Cerebellar cortex (tissue), 1 donor: ENCODE data around the gene SMYD3.
A peak's percentile ranks its signal among the peaks of the same experiment; 100 is the strongest.
"Not testable (repeated sequence)": the region's sequence is repeated elsewhere in the genome, so short reads cannot be mapped to it uniquely, and the experiment has no call there.

Source experiments
- DNase-seq: peaks from one replicate; pipeline ENCODE4 v3.0.0-alpha.2; 2015; ENCODE audit warnings: low spot score

The SMYD3 gene

GRCh38 chr1:246416261-246416660 is 90.8 kb downstream of the SMYD3 start:
- DNase-seq: no peak

- no peak for DNase-seq
Observed at GRCh38 chr1:246415028-246415427, 92.1 kb downstream of the SMYD3 start.

- DNase-seq: no peak
Observed at GRCh38 chr1:246413430-246413829, 93.6 kb downstream of the SMYD3 start.

DNA sequence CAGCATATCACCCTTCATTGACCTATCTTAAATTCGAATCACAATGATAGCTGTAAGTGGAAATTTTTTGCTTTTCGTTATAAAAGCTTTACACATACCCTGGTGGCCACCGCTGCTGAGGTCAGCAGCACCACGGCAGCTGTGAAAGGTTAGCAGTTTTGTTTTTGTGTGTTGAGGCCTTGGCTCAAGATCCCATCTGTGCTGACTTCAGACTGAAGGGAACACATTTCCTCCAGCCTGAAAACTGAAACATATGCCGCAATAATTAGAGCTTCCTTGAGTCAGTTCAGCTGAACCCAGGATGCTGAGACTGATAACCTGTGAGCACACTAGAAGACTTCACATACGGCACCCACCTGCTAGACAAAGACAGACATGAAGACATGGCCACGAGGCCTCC is 103.0 kb downstream of the SMYD3 start:
- peak; percentile 84 for DNase-seq

DNA sequence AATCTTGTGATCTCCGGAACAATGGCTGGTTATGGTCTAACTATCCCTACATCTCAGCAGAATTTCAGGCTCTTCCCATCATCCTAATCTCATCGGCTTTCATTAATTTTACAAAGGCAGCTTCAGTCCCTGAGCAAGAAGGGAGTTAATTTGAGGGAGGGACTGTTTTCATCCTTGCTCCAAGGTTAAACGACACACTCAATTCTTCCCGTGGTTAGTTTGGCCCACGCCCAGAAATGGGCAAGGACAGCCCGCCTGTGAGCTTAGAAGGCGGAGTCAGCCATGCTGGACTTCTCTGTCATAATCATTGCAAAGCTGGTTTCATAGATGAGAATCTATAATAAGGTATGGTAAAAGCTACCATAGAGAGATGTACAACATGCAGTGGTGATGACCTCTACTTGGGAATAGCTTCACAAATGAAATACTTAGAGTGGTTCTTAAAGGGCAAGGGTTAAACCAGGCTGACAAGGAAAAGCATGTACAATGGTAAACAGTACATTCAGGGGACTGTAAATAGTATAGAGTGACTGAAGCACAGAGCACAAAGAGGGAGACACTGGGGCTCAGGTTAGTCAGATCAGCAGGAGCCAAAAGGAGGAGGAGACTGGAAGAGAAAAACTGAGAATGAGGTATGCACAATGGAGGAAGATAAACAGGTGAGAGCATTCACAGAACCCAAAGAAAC is 108.8 kb downstream of the SMYD3 start:
- peak; percentile 27 for DNase-seq

- DNase-seq: peak; percentile 74
Observed at GRCh38 chr1:246397046-246397445, 110.0 kb downstream of the SMYD3 start.

DNA sequence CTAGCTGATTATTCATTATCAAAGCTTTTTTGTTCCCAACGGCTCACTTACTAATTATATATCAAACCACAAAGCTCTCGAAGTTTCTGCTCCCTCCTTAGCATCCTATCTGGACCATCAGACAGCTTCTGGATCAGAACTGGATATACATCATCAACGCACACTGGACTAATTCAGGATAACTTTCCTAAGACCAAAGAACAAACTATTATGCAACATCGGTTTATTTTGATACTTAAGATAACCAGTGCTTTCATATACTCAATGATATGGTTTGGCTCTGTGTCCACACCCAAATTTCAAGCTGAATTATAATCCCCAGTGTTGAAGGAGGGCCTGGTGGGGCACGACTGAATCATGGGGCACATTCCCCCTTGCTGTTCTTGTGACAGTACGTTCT is 110.8 kb downstream of the SMYD3 start:
- DNase-seq: no peak

DNA sequence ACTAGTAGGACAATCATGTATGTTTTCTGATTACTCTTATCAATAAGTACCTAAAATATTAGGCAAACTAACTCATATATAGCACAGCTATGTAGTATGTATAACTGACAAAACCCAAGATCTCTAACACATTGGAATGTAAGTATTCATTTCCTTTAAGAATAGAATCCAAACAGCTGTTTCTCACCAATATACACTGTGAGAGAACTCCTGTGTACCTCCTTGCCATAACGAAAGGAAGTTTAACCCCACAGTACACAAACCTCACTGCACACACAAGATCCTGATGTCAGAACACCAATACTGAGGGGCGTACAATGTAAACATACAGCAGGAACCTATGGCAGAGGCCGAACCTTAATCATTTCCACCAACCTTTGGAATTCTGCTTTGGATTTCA is 113.0 kb downstream of the SMYD3 start:
- no peak for DNase-seq

DNA sequence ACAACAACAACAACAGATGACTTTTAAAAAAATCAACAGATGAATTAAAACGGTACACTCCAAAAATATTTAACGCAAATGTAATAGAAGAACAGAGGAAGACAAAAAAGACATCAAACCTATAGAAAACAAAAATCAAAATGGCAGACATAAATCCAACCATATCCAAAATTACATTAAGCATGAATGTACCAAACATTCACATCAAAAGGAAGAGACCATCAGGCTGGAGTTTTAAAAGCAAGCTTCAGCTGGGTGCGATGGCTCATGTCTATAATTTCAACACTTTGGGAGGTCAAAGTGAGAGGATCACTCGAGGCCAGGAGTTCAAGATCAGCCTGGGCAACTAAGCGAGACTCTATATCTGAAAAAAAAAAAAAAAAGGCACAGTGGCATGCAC is 116.2 kb downstream of the SMYD3 start:
- DNase-seq: no peak

DNA sequence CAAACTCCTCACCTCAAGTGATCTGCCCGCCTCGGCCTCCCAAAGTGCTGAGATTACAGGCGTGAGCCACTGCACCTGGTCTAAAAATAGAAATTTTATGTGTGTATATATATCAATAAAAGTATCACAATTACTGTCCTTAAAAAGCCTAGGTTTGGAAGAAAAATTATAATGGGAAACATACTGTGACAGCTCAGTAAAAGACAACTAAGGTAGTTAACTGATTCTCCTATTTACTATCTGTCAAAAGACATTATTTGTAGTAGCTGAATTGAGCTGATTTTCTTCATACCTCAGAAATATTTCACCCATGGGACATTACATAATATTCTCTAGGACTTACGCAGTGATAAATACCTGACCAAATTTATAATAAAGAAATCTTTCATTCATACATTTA is 122.5 kb downstream of the SMYD3 start:
- no peak for DNase-seq

- DNase-seq: no peak
Observed at GRCh38 chr1:246383791-246384190, 123.3 kb downstream of the SMYD3 start.

GRCh38 chr1:246383239-246383589 is 123.9 kb downstream of the SMYD3 start:
- DNase-seq: no peak

DNA sequence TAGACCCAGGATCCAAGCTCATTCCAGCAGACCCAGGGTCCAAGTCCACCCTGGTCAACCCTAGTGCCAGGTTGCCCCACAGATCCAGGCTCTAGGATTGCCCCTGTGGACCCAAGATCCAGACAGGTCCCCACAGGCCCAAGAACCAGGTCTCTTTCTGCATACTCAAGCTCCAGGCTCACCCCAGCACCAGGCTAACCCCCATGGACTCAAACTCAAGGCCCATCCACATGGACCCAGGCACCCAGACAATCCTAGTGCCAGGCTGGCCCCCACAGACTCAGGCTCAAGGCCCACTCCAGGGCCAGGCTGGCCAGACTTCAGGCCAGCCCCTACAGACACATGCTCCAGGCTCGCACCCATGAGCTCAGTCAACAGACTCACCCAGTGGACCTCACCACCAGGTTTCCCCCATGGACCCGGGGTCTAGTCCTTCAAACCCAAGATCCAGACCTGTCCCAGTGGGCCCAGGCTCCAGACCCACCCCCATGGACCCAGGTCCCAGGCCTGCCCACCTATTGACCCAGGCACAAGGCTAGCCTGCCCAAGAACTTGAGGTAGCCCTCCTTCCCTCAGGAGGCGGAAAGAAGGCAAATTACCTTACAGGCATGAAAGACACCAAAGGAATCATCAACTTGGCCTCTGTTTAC is 124.4 kb downstream of the SMYD3 start:
- DNase-seq: no peak

- no peak for DNase-seq
Observed at GRCh38 chr1:246381452-246381851, 125.6 kb downstream of the SMYD3 start.

- no peak for DNase-seq
Observed at GRCh38 chr1:246377625-246378153, 129.4 kb downstream of the SMYD3 start.

- no peak for DNase-seq
Observed at GRCh38 chr1:246373828-246374569, 133.1 kb downstream of the SMYD3 start.

DNA sequence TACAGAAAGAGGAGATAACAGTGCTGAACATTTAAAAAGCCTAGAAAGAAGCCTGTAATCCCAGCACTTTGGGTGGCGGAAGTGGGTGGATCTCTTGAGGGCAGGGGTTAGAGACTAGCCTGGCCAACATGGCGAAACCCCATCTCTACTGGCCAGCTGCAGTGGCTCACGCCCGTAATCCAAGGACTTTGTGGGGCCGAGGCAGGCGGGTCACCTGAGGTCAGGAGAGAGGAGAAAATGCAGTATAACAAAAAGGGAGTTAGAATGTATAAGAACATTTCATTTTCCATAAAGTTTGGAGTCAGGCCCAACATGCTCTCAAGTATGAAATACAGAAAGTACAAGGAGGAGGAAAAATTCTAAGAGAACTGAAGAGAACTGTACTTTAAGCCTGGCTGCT is 134.5 kb downstream of the SMYD3 start:
- DNase-seq: no peak

GRCh38 chr1:246367041-246367440 is 140.0 kb downstream of the SMYD3 start:
- DNase-seq: no peak

- DNase-seq: peak; percentile 48
Observed at GRCh38 chr1:246365708-246366107, 141.4 kb downstream of the SMYD3 start.

DNA sequence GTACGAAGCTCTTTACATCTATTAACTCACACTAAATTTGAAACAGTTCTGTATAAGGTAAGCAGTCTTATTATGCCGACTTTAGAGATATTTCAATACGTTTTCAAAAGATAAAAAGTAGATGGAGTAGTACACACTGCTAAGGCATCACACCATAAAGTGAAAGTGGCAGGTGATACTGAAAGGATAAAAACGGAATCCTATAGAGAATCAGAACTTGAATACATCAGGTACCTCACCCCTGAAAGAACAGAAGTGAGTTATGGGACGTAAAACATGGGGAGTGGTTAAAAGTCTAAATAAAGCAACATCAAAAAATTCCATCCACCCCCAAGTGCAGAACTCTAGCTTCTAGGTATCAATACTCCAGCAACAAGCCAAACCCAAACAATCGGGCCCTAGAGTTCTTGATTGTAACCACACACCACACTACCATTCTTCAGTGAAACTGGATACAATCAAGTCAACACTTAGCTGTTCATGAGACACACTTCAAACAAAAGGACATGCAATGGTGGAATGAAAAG is 142.6 kb downstream of the SMYD3 start:
- no peak for DNase-seq

GRCh38 chr1:246357014-246357598 is 150.0 kb downstream of the SMYD3 start:
- not testable (repeated sequence) for DNase-seq
